GM12892 (cell line): ENCODE measurements around the gene GAL3ST2.

Source experiments
- DNase-seq: peaks from one replicate; pipeline ENCODE4 v3.0.0; 2011; ENCODE audit not compliant: insufficient read length
- FAIRE-seq: peaks from 2 replicates; lab custom pipeline; 2011; peaks lifted over from hg19 to GRCh38; lab: Jason Lieb, UNC
- POLR2A ChIP-seq: IDR thresholded peaks from 2 replicates; pipeline ENCODE4 v1.6.1; 2011; ENCODE audit warnings: low read depth, low read length, control low read depth
- POLR2AphosphoS5 ChIP-seq: IDR thresholded peaks from 2 replicates; pipeline ENCODE4 v1.6.1; 2011; ENCODE audit warnings: low read depth, low read length, control low read depth
- TAF1 ChIP-seq: IDR thresholded peaks from 2 replicates; pipeline ENCODE4 v1.6.1; 2011; ENCODE audit warnings: low read depth, mild to moderate bottlenecking, control low read depth, low read length, borderline replicate concordance

GAL3ST2 gene

GRCh38 chr2:241843321-241844065, 66.9 kb downstream of the GAL3ST2 start:
- TF ChIP-seq POLR2AphosphoS5 (no peak), POLR2A (no peak)
- no peak for FAIRE-seq
- peak; percentile 28 for DNase-seq

- no peak for TF ChIP-seq TAF1
- no peak for TF ChIP-seq POLR2AphosphoS5
- TF ChIP-seq POLR2A, result no peak
- FAIRE-seq, result peak; percentile 88
- DNase-seq, result peak; percentile 78
Observed at GRCh38 chr2:241844066-241844728, 67.6 kb downstream of the GAL3ST2 start.

GRCh38 chr2:241844831-241845578, 68.4 kb downstream of the GAL3ST2 start:
- FAIRE-seq (peak; percentile 40), DNase-seq (no peak)
- TF ChIP-seq TAF1 (no peak), POLR2AphosphoS5 (no peak), POLR2A (no peak)

- DNase-seq (no peak), FAIRE-seq (no peak)
- TF ChIP-seq POLR2A (no peak), POLR2AphosphoS5 (no peak), TAF1 (no peak)
Observed at GRCh38 chr2:241846406-241846805, 69.8 kb downstream of the GAL3ST2 start.

- DNase-seq, result no peak
- TF ChIP-seq TAF1, result no peak
- no peak for TF ChIP-seq POLR2A
- TF ChIP-seq POLR2AphosphoS5, result no peak
- no peak for FAIRE-seq
Observed at GRCh38 chr2:241848761-241849615, 72.4 kb downstream of the GAL3ST2 start.

GRCh38 chr2:241849616-241850543, 73.3 kb downstream of the GAL3ST2 start:
- DNase-seq, result peak; percentile 27
- no peak for FAIRE-seq
- TF ChIP-seq POLR2AphosphoS5 (no peak), TAF1 (no peak), POLR2A (no peak)

GRCh38 chr2:241850544-241851324, 74.1 kb downstream of the GAL3ST2 start:
- TF ChIP-seq TAF1, result no peak
- TF ChIP-seq POLR2AphosphoS5, result no peak
- DNase-seq (no peak), FAIRE-seq (no peak)

GRCh38 chr2:241851325-241852115, 74.9 kb downstream of the GAL3ST2 start:
- TF ChIP-seq POLR2AphosphoS5 (no peak), TAF1 (no peak), POLR2A (no peak)
- DNase-seq, result no peak
- no peak for FAIRE-seq

GRCh38 chr2:241852116-241852980, 75.7 kb downstream of the GAL3ST2 start:
- FAIRE-seq, result no peak
- DNase-seq, result no peak
- TF ChIP-seq POLR2A (no peak), POLR2AphosphoS5 (no peak), TAF1 (no peak)
